RWPE2 (cell line): Measurements from ENCODE around the gene MPO.
A peak's percentile ranks its signal among the peaks of the same experiment; 100 is the strongest.

Experiments used
- ATAC-seq: fragments of 200-7000 bp; cut with Tn5 transposase; 3 replicates; pipeline ENCODE4 v1.9.1; 2021; ENCODE audit warnings: low read depth
- DNase-seq: peaks from one replicate; pipeline ENCODE4 v3.0.0-alpha.2; 2020; ENCODE audit warnings: low spot score
- H3K27ac ChIP-seq: fragments of 450-650 bp; 2 replicates; pipeline ENCODE4 v1.5.1; 2017; ENCODE audit warnings: mild to moderate bottlenecking; ENCODE audit not compliant: poor library complexity, severe bottlenecking
- H3K27me3 ChIP-seq: fragments of 250-450 bp; sonication (Bioruptor Pico); 2 replicates; pipeline ENCODE4 v1.5.1; 2021; ENCODE audit warnings: mild to moderate bottlenecking, moderate library complexity; ENCODE audit not compliant: insufficient read depth, poor library complexity, severe bottlenecking
- H3K36me3 ChIP-seq: fragments of 250-450 bp; sonication (Bioruptor Pico); 2 replicates; pipeline ENCODE4 v1.5.1; 2020; ENCODE audit warnings: low read depth, mild to moderate bottlenecking, moderate library complexity
- H3K4me1 ChIP-seq: fragments of 250-450 bp; sonication (Bioruptor Pico); 2 replicates; pipeline ENCODE4 v1.5.1; 2021; ENCODE audit warnings: mild to moderate bottlenecking, moderate library complexity; ENCODE audit not compliant: insufficient read depth, poor library complexity, severe bottlenecking
- H3K4me3 ChIP-seq: fragments of 250-450 bp; sonication (Bioruptor Pico); 2 replicates; pipeline ENCODE4 v1.5.1; 2021; ENCODE audit warnings: mild to moderate bottlenecking, moderate library complexity; ENCODE audit not compliant: severe bottlenecking
- H3K9me3 ChIP-seq: fragments of 250-450 bp; sonication (Bioruptor Pico); 2 replicates; pipeline ENCODE4 v1.5.1; 2021; ENCODE audit warnings: mild to moderate bottlenecking, moderate library complexity; ENCODE audit not compliant: severe bottlenecking
- TF ChIP-seq, protein P1 (sequence below): fragments of 450-650 bp; IDR thresholded peaks from one replicate; pipeline ENCODE4 v1.5.1; 2017; ENCODE audit warnings: mild to moderate bottlenecking, moderate library complexity; ENCODE audit not compliant: poor library complexity, severe bottlenecking

Gene MPO

GRCh38 chr17:58246104-58246740, 34.5 kb downstream of the MPO start:
- DNase-seq, result no peak
- Histone ChIP-seq H3K27me3 (peaks cover 17% of the 10 kb centered on the region), H3K36me3 (no peaks in the 10 kb centered on the region)

DNA sequence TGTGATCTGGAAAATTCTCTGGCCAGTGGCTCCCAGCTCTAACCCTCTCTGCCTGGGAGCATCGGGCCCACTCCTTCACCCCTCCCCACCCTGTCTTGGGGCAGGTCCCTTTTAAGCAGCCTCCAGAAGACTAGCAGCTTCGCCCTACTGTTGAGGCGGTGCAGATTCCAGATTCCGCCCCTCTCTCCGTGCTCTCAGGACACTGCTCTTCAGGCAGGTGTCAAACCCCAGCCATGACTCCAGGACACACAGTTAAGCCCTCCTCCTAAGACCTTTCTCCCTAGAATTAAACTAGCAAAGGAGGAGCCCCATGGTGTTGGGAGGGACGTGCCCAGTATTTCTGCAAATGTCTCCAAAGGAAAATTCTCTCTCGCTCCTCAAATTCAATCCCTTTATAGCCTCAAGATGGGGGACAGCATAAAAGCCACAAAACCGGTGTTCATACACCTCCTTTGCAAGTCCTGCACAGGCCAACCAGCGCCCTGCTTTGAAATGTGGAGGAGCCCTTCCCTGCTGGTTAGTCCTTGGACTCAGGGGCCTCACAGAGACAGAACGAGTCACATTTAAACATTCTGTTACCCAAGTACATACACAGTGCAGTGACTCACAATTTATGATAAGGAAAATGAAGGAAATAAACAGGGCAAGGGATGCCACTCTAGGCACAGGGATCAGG, 35.2 kb downstream of the MPO start:
- ATAC-seq (no peak), DNase-seq (no peak)
- Histone ChIP-seq H3K4me1 (no peaks in the 10 kb centered on the region), H3K4me3 (no peak overlapping the region), H3K36me3 (no peaks in the 10 kb centered on the region), H3K27me3 (peaks cover 17% of the 10 kb centered on the region), H3K9me3 (no peaks in the 10 kb centered on the region), H3K27ac (no peak overlapping the region)
- TF ChIP-seq, protein P1, sequence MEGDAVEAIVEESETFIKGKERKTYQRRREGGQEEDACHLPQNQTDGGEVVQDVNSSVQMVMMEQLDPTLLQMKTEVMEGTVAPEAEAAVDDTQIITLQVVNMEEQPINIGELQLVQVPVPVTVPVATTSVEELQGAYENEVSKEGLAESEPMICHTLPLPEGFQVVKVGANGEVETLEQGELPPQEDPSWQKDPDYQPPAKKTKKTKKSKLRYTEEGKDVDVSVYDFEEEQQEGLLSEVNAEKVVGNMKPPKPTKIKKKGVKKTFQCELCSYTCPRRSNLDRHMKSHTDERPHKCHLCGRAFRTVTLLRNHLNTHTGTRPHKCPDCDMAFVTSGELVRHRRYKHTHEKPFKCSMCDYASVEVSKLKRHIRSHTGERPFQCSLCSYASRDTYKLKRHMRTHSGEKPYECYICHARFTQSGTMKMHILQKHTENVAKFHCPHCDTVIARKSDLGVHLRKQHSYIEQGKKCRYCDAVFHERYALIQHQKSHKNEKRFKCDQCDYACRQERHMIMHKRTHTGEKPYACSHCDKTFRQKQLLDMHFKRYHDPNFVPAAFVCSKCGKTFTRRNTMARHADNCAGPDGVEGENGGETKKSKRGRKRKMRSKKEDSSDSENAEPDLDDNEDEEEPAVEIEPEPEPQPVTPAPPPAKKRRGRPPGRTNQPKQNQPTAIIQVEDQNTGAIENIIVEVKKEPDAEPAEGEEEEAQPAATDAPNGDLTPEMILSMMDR, result no peak

More at GRCh38 chr17:58246104-58246740, 34.5 kb downstream of the MPO start:
- H3K9me3 ChIP-seq, result no peaks in the 10 kb centered on the region
- ATAC-seq, result no peak
- TF ChIP-seq, protein P1, result no peak
- H3K4me1 ChIP-seq, result no peaks in the 10 kb centered on the region
- H3K4me3 ChIP-seq, result no peak overlapping the region
- no peak overlapping the region for H3K27ac ChIP-seq

- no peak overlapping the region for H3K4me3 ChIP-seq
- no peak for ATAC-seq
- no peaks in the 10 kb centered on the region for H3K36me3 ChIP-seq
- no peaks in the 10 kb centered on the region for H3K9me3 ChIP-seq
- H3K4me1 ChIP-seq, result no peaks in the 10 kb centered on the region
- peaks cover 17% of the 10 kb centered on the region for H3K27me3 ChIP-seq
- DNase-seq, result no peak
- TF ChIP-seq, protein P1, result no peak
- H3K27ac ChIP-seq, result no peak overlapping the region
Observed at GRCh38 chr17:58244963-58245362, 35.8 kb downstream of the MPO start.

GRCh38 chr17:58242171-58242784, 38.5 kb downstream of the MPO start:
- Histone ChIP-seq H3K27me3 (peaks cover 18% of the 10 kb centered on the region), H3K36me3 (no peaks in the 10 kb centered on the region)
- ATAC-seq, result peak; percentile 53

More at GRCh38 chr17:58242171-58242784, 38.5 kb downstream of the MPO start:
- H3K9me3 ChIP-seq, result no peaks in the 10 kb centered on the region
- no peak overlapping the region for H3K27ac ChIP-seq
- no peaks in the 10 kb centered on the region for H3K4me1 ChIP-seq
- no peak overlapping the region for H3K4me3 ChIP-seq
- TF ChIP-seq, protein P1, result no peak
- no peak for DNase-seq
